A549 (cell line): Measurements from ENCODE around the gene CSMD2. TPM values are rescaled to one million over a fixed set of nuclear protein-coding genes. Genes with fewer than 3 reads are reported as not detected.

Experiments
- ATAC-seq, 2 experiments: fragments of 200-7000 bp in 1 of 2; fragments of >200 bp in 1 of 2; cut with Nextera tagmentation in 1 of 2; cut with Tn5 transposase in 1 of 2; 3 replicates each; pipeline versions ENCODE4 v1.8.0 to v1.9.1; 2018 to 2020; ENCODE audit warnings: mild to moderate bottlenecking in 1 of 2, moderate library complexity in 1 of 2
- CTCF ChIA-PET: fragments of 300-600 bp; sonication (Branson Sonifier 250); formaldehyde crosslinking; extraction: SDS; loops from one replicate; lab custom pipeline; 2021; ENCODE audit warnings: antibody characterized with exemption, inconsistent platforms; lab: Yijun Ruan, JAX
- POLR2A ChIA-PET: fragments of 350-600 bp; formaldehyde crosslinking; extraction: SDS; loops from one replicate; lab custom pipeline; 2021; ENCODE audit warnings: antibody characterized with exemption, inconsistent platforms; lab: Yijun Ruan, JAX
- DNase-seq, 2 experiments: peaks; one replicate each; pipeline versions ENCODE4 v3.0.0 to v3.0.0-alpha.2; 2011 to 2016; ENCODE audit warnings: low read depth in 1 of 2, low spot score in 1 of 2
- FAIRE-seq: peaks from 2 replicates; lab custom pipeline; 2011; peaks lifted over from hg19 to GRCh38; lab: Jason Lieb, UNC
- H3K27ac ChIP-seq, 2 experiments: fragments of >200 bp; sonication (Bioruptor Twin); formaldehyde crosslinking; 3 replicates each; pipeline ENCODE4 v1.5.1; 2016 to 2017
- H3K4me1 ChIP-seq: fragments of >200 bp; sonication (Bioruptor Twin); formaldehyde crosslinking; 3 replicates; pipeline ENCODE4 v1.6.1; 2016
- H3K4me2 ChIP-seq: fragments of >200 bp; sonication (Bioruptor Twin); formaldehyde crosslinking; 3 replicates; pipeline ENCODE4 v1.6.1; 2016
- H3K4me3 ChIP-seq: fragments of >200 bp; sonication (Bioruptor Twin); formaldehyde crosslinking; 3 replicates; pipeline ENCODE4 v1.5.1; 2016
- H3K9me3 ChIP-seq: fragments of >200 bp; sonication (Bioruptor Twin); formaldehyde crosslinking; 3 replicates; pipeline ENCODE4 v1.6.1; 2016
- BHLHE40 ChIP-seq: IDR thresholded peaks from 2 replicates; pipeline ENCODE4 v1.6.1; 2012; ENCODE audit warnings: low read depth, low read length, inconsistent platforms
- CBX2 ChIP-seq: fragments of 200-600 bp; sonication (generic); IDR thresholded peaks from 2 replicates; pipeline ENCODE4 v1.6.1; 2016; ENCODE audit warnings: low read depth, mild to moderate bottlenecking, borderline replicate concordance
- CBX8 ChIP-seq: fragments of 200-600 bp; sonication (generic); IDR thresholded peaks from 2 replicates; pipeline ENCODE4 v1.6.1; 2016
- CHD2 ChIP-seq: fragments of 150-350 bp; IDR thresholded peaks from 2 replicates; pipeline ENCODE4 v1.6.1; 2014; ENCODE audit warnings: low read length; ENCODE audit not compliant: partially characterized antibody
- EHF ChIP-seq: fragments of 250-450 bp; sonication (Bioruptor Pico); IDR thresholded peaks from 2 replicates; pipeline ENCODE4 v1.5.0; 2020; ENCODE audit warnings: mild to moderate bottlenecking
- EHMT2 ChIP-seq: fragments of 200-600 bp; sonication (generic); IDR thresholded peaks from 2 replicates; pipeline ENCODE4 v1.6.1; 2016; ENCODE audit warnings: antibody characterized with exemption, low read depth, mild to moderate bottlenecking, moderate library complexity
- ELK1 ChIP-seq: fragments of 150-350 bp; IDR thresholded peaks from 2 replicates; pipeline ENCODE4 v1.6.1; 2014; ENCODE audit warnings: low read depth, mild to moderate bottlenecking, low read length
- EP300 ChIP-seq, 2 experiments: fragments of >200 bp; sonication (Bioruptor Twin); formaldehyde crosslinking; IDR thresholded peaks; 2 replicates in 1 of 2; 3 replicates in 1 of 2; pipeline ENCODE4 v1.6.1; 2016 to 2017
- ESRRA ChIP-seq: fragments of 150-350 bp; IDR thresholded peaks from 2 replicates; pipeline ENCODE4 v1.6.1; 2014; ENCODE audit warnings: mild to moderate bottlenecking, low read length, borderline replicate concordance
- FOXS1 ChIP-seq: fragments of 250-450 bp; sonication (Bioruptor Pico); IDR thresholded peaks from 2 replicates; pipeline ENCODE4 v1.5.0; 2020; ENCODE audit warnings: mild to moderate bottlenecking, moderate library complexity
- HDAC2 ChIP-seq: fragments of 200-600 bp; sonication (generic); IDR thresholded peaks from 2 replicates; pipeline ENCODE4 v1.6.1; 2016
- HES2 ChIP-seq: fragments of >200 bp; sonication (Bioruptor Twin); formaldehyde crosslinking; IDR thresholded peaks from 2 replicates; pipeline ENCODE4 v1.6.1; 2016
- HEYL ChIP-seq: fragments of 250-450 bp; sonication (Bioruptor Pico); IDR thresholded peaks from 2 replicates; pipeline ENCODE4 v1.8.0; 2021; ENCODE audit warnings: mild to moderate bottlenecking, moderate library complexity
- HMGXB4 ChIP-seq: fragments of 250-450 bp; sonication (Bioruptor Pico); IDR thresholded peaks from 2 replicates; pipeline ENCODE4 v1.5.0; 2021; ENCODE audit warnings: mild to moderate bottlenecking, moderate library complexity, borderline replicate concordance
- HOXA7 ChIP-seq: fragments of 250-450 bp; sonication (Bioruptor Pico); IDR thresholded peaks from 2 replicates; pipeline ENCODE4 v1.5.0; 2020; ENCODE audit warnings: mild to moderate bottlenecking, moderate library complexity
- MAFK ChIP-seq: fragments of 450-650 bp; IDR thresholded peaks from 2 replicates; pipeline ENCODE4 v1.6.1; 2014; ENCODE audit not compliant: partially characterized antibody
- NFE2L2 ChIP-seq: fragments of 150-350 bp; conservative IDR thresholded peaks from 2 replicates; pipeline ENCODE4 v1.6.1; 2014; ENCODE audit warnings: low read length
- RARB ChIP-seq: fragments of 250-450 bp; sonication (Bioruptor Pico); IDR thresholded peaks from 2 replicates; pipeline ENCODE4 v1.8.0; 2021; ENCODE audit warnings: mild to moderate bottlenecking, moderate library complexity
- RCOR1 ChIP-seq: fragments of 150-350 bp; IDR thresholded peaks from 2 replicates; pipeline ENCODE4 v1.6.1; 2014; ENCODE audit warnings: antibody characterized with exemption, low read length, low read depth
- REST ChIP-seq: fragments of 200-600 bp; sonication (generic); IDR thresholded peaks from 2 replicates; pipeline ENCODE4 v1.6.1; 2016; ENCODE audit warnings: antibody characterized with exemption, mild to moderate bottlenecking, moderate library complexity
- SMC3 ChIP-seq: fragments of >200 bp; sonication (Bioruptor Twin); formaldehyde crosslinking; IDR thresholded peaks from 3 replicates; pipeline ENCODE4 v1.6.1; 2018; ENCODE audit warnings: inconsistent platforms
- TFCP2L1 ChIP-seq: fragments of 250-450 bp; sonication (Bioruptor Pico); IDR thresholded peaks from 2 replicates; pipeline ENCODE4 v1.5.0; 2021; ENCODE audit warnings: mild to moderate bottlenecking
- ZC3H11A ChIP-seq: fragments of 450-650 bp; IDR thresholded peaks from 2 replicates; pipeline ENCODE4 v1.6.1; 2014; ENCODE audit warnings: antibody characterized with exemption, mild to moderate bottlenecking
- ZNF302 ChIP-seq: fragments of 250-450 bp; sonication (Bioruptor Pico); IDR thresholded peaks from 2 replicates; pipeline ENCODE4 v1.9.0; 2021; ENCODE audit warnings: inconsistent platforms, mild to moderate bottlenecking, moderate library complexity
- WGBS: methylation state at CpG from one replicate; pipeline ENCODE4 v1.1.6; 2017; ENCODE audit errors: missing lambda C conversion rate; 5-methylcytosine and 5-hydroxymethylcytosine counted together
- polyA plus RNA-seq, 4 experiments: library from polyadenylated mRNA; depleted of rRNA in 3 of 4; stranded (reverse); fragments of >200 nt; fragmentation: RNase III in 1 of 4; extraction: RNeasy Plus Mini Kit Qiagen cat#74134 plus additional on column Dnase treatment in 1 of 4; gene quantifications; 2 replicates in 3 of 4; 3 replicates in 1 of 4; pipeline ENCODE4 v1.2.3, GENCODE V29; 2011 to 2017
- TF ChIP-seq, protein P1 (sequence below): fragments of 450-650 bp; IDR thresholded peaks from 2 replicates; pipeline ENCODE4 v1.6.1; 2014; ENCODE audit warnings: antibody characterized with exemption

The CSMD2 gene
- polyA plus RNA-seq, 2 of the 4 experiments (the other 2 are of a cell fraction), result not detected

DNA sequence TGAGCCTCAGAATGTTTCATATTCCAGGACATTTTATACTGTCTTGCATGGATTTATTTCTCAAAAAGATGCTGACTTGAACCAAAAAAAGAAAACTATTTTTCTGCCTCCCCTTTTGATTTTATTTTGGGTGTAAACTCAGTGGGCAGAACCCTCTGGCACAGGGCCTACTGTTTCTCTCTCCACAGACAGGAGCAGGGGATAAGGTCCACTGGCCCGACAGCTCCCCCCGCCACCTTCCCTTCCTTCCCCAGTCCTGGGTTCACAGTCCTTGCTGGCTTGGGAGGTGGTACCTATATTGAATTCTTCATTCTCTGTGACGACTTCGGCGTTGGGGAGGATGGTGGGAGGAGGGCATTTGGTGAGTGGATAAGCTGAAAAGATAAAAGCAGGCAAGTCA lies 578.2 kb downstream of the CSMD2 start:
- Histone ChIP-seq H3K4me1 (no peaks in the 10 kb centered on the region), H3K27ac (no peak overlapping the region), H3K4me3 (no peak overlapping the region), H3K4me2 (no peak overlapping the region), H3K9me3 (no peaks in the 10 kb centered on the region)
- WGBS, result 58% methylated on average over 5 of the region's 5 CpGs
- ChIA-PET POLR2A (no interaction called here), CTCF (interaction anchor here (1.7 kb wide), 1 partner anchor 26 kb away, joined by 4 read pairs; no protein-coding TSS in a partner anchor)
- DNase-seq (no peak), FAIRE-seq (no peak), ATAC-seq (no peak)
- TF ChIP-seq HES2 (no peak), HDAC2 (no peak), REST (no peak), EHF (no peak), ZNF302 (CRISPR knock-in tag) (no peak), FOXS1 (CRISPR knock-in tag) (no peak), HMGXB4 (CRISPR knock-in tag) (no peak), ESRRA (no peak), RCOR1 (no peak), TFCP2L1 (CRISPR knock-in tag) (no peak), CHD2 (no peak), EP300 (IDR thresholded peaks at IDR 0.05) (no peak), HOXA7 (CRISPR knock-in tag) (no peak), ELK1 (no peak), RARB (no peak), CBX2 (no peak), CBX8 (no peak), MAFK (no peak), NFE2L2 (no peak)
- TF ChIP-seq, protein P1, sequence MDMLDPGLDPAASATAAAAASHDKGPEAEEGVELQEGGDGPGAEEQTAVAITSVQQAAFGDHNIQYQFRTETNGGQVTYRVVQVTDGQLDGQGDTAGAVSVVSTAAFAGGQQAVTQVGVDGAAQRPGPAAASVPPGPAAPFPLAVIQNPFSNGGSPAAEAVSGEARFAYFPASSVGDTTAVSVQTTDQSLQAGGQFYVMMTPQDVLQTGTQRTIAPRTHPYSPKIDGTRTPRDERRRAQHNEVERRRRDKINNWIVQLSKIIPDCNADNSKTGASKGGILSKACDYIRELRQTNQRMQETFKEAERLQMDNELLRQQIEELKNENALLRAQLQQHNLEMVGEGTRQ, result no peak

DNA sequence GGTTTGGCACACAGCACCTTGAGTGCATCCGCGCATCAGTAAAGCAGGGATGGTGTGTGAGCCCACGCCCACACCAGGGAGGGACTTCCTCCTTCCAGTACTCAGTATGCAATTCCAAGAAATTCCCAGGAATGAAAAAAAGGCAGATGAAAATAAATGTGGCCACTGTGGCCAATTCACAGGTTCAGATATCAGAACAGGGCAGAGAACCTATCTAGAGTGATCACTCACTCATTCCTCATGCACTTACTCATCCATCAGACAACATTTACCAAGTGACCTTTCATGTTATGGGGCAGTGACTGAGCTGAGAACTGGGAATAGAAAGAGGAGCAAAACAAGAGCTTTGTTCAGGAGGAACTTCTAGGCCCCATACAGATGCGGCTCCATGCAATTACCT lies 578.9 kb downstream of the CSMD2 start:
- H3K4me1 ChIP-seq, result no peaks in the 10 kb centered on the region
- ChIA-PET CTCF (interaction anchor here (1.7 kb wide), 1 partner anchor 26 kb away, joined by 4 read pairs; no protein-coding TSS in a partner anchor), POLR2A (no interaction called here)
- DNase-seq (peak in 1 of 2 experiments; percentile 2), FAIRE-seq (no peak), ATAC-seq (peak in 1 of 2 experiments; percentile 38; a peak in 3 of 6 replicates)
- no peak overlapping the region for H3K4me2 ChIP-seq
- TF ChIP-seq HMGXB4 (CRISPR knock-in tag), result no peak
- no peak for TF ChIP-seq HEYL
- no peak for TF ChIP-seq ZC3H11A
- TF ChIP-seq BHLHE40, result no peak
- TF ChIP-seq SMC3, result no peak
- TF ChIP-seq EHMT2, result no peak
- H3K9me3 ChIP-seq, result no peaks in the 10 kb centered on the region
- no peak overlapping the region for H3K4me3 ChIP-seq
- 54% methylated on average over 4 of the region's 4 CpGs for WGBS
- no peak overlapping the region for H3K27ac ChIP-seq
